CD4-positive, CD25-positive, alpha-beta regulatory T cell (primary cell): Measurements from ENCODE around the gene SLC6A13. TPM values are rescaled to one million over a fixed set of nuclear protein-coding genes. Genes with fewer than 3 reads are reported as not detected.

Experiments
- ATAC-seq, 2 donors: fragments of 150-1000 bp; cut with Tn5 transposase; one replicate each; pipeline ENCODE4 v1.10.0; 2021; ENCODE audit warnings: low read depth in 2 of 2, moderate number of reproducible peaks in 2 of 2, moderate library complexity in 1 of 2
- DNase-seq, 3 donors: peaks; one replicate each; pipeline versions ENCODE4 v3.0.0 to v3.0.0-alpha.2; 2012 to 2022; ENCODE audit warnings: mixed read lengths in 1 of 3
- H3K27ac ChIP-seq: one replicate; pipeline ENCODE4 v1.7.0; 2013; ENCODE audit warnings: mild to moderate bottlenecking, low read length; ENCODE audit not compliant: insufficient read depth, poor library complexity, severe bottlenecking
- H3K27me3 ChIP-seq: one replicate; pipeline ENCODE4 v1.7.0; 2013; ENCODE audit warnings: low read length; ENCODE audit not compliant: control insufficient read depth, insufficient read depth
- H3K36me3 ChIP-seq: one replicate; pipeline ENCODE4 v1.7.0; 2013; ENCODE audit warnings: mild to moderate bottlenecking, low read length, moderate library complexity; ENCODE audit not compliant: control insufficient read depth, insufficient read depth
- H3K4me1 ChIP-seq: 2 replicates; pipeline ENCODE4 v1.7.0; 2013; ENCODE audit warnings: mild to moderate bottlenecking, low read length; ENCODE audit not compliant: insufficient read depth, control insufficient read depth, poor library complexity, severe bottlenecking
- H3K4me3 ChIP-seq: one replicate; pipeline ENCODE4 v1.7.0; 2013; ENCODE audit warnings: low read depth, mild to moderate bottlenecking, low read length, moderate library complexity
- H3K9me3 ChIP-seq, 2 experiments: 1 replicate in 1 of 2; 2 replicates in 1 of 2; pipeline ENCODE4 v1.7.0; 2013; ENCODE audit warnings: low read length in 2 of 2, mild to moderate bottlenecking in 1 of 2, moderate library complexity in 1 of 2; ENCODE audit not compliant: control insufficient read depth in 2 of 2
- H3K27ac Mint-ChIP-seq, 3 donors: one replicate each; pipeline ENCODE4 v1.8.0; 2020 to 2022; ENCODE audit warnings: mild to moderate bottlenecking in 3 of 3, mixed read lengths in 3 of 3, moderate library complexity in 2 of 3
- H3K27me3 Mint-ChIP-seq: one replicate; pipeline ENCODE4 v1.8.0; 2022; ENCODE audit warnings: mild to moderate bottlenecking, mixed read lengths
- H3K36me3 Mint-ChIP-seq: one replicate; pipeline ENCODE4 v1.8.0; 2020; ENCODE audit warnings: mixed read lengths
- H3K4me1 Mint-ChIP-seq, 4 donors: one replicate each; pipeline ENCODE4 v1.8.0; 2020 to 2022; ENCODE audit warnings: mixed read lengths in 4 of 4, mild to moderate bottlenecking in 1 of 4
- H3K4me3 Mint-ChIP-seq, 4 donors: one replicate each; pipeline ENCODE4 v1.8.0; 2020 to 2022; ENCODE audit warnings: mild to moderate bottlenecking in 4 of 4, mixed read lengths in 4 of 4, moderate library complexity in 3 of 4
- H3K9me3 Mint-ChIP-seq, 7 donors: one replicate each; pipeline ENCODE4 v1.8.0; 2020 to 2022; ENCODE audit warnings: mixed read lengths in 7 of 7, mild to moderate bottlenecking in 3 of 7, moderate library complexity in 2 of 7
- polyA plus RNA-seq, 4 donors: library from polyadenylated mRNA; unstranded; fragments of 300-500 nt; fragmentation: Illumina TruSeq; gene quantifications; one replicate each; pipeline ENCODE4 v1.2.3, GENCODE V29; 2021
- total RNA-seq: library from RNA; stranded (reverse); gene quantifications from one replicate; pipeline ENCODE4 v1.2.3, GENCODE V29; 2022

Gene SLC6A13
- total and polyA plus RNA-seq, 5 donors from 2014 or later = 0.49 TPM; not detected in 4

DNA sequence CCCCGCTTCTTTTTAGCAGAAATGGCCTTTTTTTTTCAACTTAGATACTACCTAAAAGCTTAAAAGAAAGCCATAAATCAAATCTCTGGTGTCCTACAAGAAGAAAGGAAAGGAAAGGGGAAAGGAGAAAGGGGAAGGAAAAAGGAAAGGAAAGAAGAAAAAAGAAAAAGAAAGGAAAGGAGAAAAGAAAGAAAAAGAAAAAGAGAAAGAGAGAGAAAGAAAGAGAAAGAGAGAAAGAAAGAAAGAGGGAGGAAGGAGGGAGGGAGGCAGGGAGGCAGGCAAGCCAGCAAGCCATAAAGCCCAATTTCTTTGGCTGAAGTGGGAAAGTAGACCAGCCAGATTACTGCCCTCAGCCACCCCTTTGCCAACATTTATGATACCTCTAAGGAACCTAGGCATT lies 32.5 kb upstream of the SLC6A13 start:
- peaks cover 90% of the 10 kb centered on the region for H3K36me3 ChIP-seq
- H3K27ac Mint-ChIP-seq = no peak overlapping the region
- H3K27me3 ChIP-seq = no peaks in the 10 kb centered on the region
- peaks cover 70% of the 10 kb centered on the region for H3K36me3 Mint-ChIP-seq
- no peak overlapping the region for H3K27ac ChIP-seq
- no peaks in the 10 kb centered on the region for H3K27me3 Mint-ChIP-seq
- H3K4me1 ChIP-seq = no peaks in the 10 kb centered on the region
- H3K9me3 Mint-ChIP-seq = peaks cover 0 to 4% (median 2%) of the 10 kb centered on the region in 7 donors
- peaks cover 20 to 29% (median 24%) of the 10 kb centered on the region in 4 donors for H3K4me1 Mint-ChIP-seq
- H3K9me3 ChIP-seq = no peaks in the 10 kb centered on the region
- DNase-seq = no peak
- ATAC-seq = no peak
- no peak overlapping the region for H3K4me3 ChIP-seq
- peak overlapping the region in 1 of 4 donors; percentile 51 for H3K4me3 Mint-ChIP-seq

DNA sequence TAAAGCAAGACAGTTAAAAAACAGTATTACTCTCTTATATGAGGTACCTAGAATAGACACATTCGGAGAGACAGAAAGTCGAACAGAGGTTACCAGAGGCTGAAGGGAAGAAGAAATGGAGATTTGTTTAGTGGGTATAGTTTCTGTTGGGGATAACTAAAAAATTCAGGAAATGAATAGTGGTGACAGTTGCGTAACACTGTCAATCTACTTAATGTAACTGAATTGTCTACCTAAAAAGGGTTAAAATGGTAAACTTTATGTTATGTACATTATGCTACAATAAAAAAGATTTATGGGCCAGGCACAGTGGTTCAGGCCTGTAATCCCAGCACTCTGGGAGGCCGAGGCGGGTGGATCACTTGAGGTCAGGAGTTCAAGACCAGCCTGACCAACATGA lies 30.6 kb upstream of the SLC6A13 start:
- Mint-ChIP-seq H3K36me3 (peaks cover 53% of the 10 kb centered on the region), H3K4me3 (no peak overlapping the region), H3K9me3 (no peaks in the 10 kb centered on the region), H3K4me1 (peaks cover 15 to 25% (median 21%) of the 10 kb centered on the region in 4 donors), H3K27ac (no peak overlapping the region), H3K27me3 (no peaks in the 10 kb centered on the region)
- Histone ChIP-seq H3K27me3 (no peaks in the 10 kb centered on the region), H3K9me3 (no peaks in the 10 kb centered on the region), H3K4me3 (no peak overlapping the region), H3K27ac (no peak overlapping the region), H3K4me1 (no peaks in the 10 kb centered on the region), H3K36me3 (peaks cover 89% of the 10 kb centered on the region)
- DNase-seq (no peak), ATAC-seq (no peak)

DNA sequence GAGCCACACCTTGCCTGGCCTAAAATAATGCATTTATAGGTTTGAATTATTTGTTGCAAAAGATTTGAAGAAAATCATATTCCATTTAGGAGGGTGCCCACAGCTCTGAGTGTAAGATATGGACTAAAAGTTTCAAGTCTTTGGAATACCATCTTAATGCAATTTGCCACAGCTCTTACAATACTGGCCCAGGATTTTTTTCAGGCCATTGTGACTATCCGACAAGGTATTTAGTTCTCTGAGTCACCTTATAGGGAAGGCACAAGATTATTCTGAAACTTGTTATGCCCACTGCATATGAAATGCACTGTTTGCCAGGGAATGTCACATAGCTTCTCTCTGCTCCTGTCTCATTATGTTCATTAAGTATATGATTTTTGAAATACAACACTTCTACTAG lies 29.6 kb upstream of the SLC6A13 start:
- Histone ChIP-seq H3K27me3 (no peaks in the 10 kb centered on the region), H3K4me3 (no peak overlapping the region), H3K36me3 (peaks cover 89% of the 10 kb centered on the region), H3K9me3 (no peaks in the 10 kb centered on the region), H3K27ac (no peak overlapping the region), H3K4me1 (no peaks in the 10 kb centered on the region)
- Mint-ChIP-seq H3K9me3 (no peaks in the 10 kb centered on the region), H3K27ac (no peak overlapping the region), H3K4me1 (peaks cover 22 to 32% (median 26%) of the 10 kb centered on the region in 4 donors), H3K36me3 (peaks cover 55% of the 10 kb centered on the region), H3K27me3 (no peaks in the 10 kb centered on the region), H3K4me3 (no peak overlapping the region)
- no peak for DNase-seq
- no peak for ATAC-seq

DNA sequence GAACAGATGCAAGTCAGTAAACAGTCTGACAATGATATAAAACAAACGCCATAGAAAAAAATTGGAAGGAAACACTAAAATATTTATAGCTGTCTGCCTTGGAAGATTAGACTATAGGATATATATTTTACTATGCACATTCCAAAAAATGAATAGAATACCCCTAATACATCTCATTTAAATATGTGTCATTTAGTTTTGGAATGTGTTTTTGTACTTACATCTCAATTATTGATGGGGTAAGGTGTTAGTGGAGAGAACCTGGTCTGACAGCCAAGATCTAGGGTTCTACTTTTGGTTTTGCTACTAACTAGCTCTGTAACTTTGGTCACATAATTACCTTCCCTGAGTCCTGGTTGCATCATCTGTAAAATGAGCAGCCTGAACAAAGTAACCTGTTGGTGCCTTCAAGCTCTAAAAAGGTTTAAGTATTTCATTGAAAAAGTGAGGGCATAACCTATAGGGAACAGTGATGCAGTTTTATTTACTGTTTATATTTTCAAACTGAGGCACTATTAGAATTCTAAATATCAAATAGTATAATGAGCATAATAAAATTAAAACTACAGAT lies 28.6 kb upstream of the SLC6A13 start:
- H3K4me3 Mint-ChIP-seq = no peak overlapping the region
- Histone ChIP-seq H3K9me3 (no peaks in the 10 kb centered on the region), H3K27ac (no peak overlapping the region), H3K27me3 (no peaks in the 10 kb centered on the region), H3K4me1 (peaks cover 3% of the 10 kb centered on the region), H3K36me3 (peaks cover 89% of the 10 kb centered on the region), H3K4me3 (no peak overlapping the region)
- ATAC-seq (no peak), DNase-seq (no peak)
- no peak overlapping the region for H3K27ac Mint-ChIP-seq
- H3K4me1 Mint-ChIP-seq = peaks cover 26 to 42% (median 35%) of the 10 kb centered on the region in 4 donors
- H3K27me3 Mint-ChIP-seq = no peaks in the 10 kb centered on the region
- no peaks in the 10 kb centered on the region for H3K9me3 Mint-ChIP-seq
- peaks cover 62% of the 10 kb centered on the region for H3K36me3 Mint-ChIP-seq

DNA sequence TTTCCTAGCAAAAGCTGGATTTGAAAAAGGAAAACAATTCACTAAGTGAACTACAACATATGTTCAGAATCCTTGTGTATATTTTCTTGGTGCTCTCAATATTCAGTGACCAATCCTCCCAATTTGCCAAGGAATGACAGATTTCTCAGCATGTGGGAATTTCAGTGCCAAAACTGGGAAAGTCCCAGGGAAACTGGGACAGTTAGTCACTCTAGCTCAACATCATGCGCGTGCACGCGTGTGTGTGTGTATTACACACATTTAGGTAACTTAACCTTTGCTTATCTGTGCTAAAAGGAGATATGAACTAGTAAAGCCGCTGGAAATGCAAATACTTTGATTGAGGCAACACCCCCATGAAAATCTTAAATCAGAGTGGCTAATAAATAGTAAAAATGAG lies 26.1 kb upstream of the SLC6A13 start:
- Mint-ChIP-seq H3K4me3 (no peak overlapping the region), H3K36me3 (peaks cover 62% of the 10 kb centered on the region), H3K27me3 (no peaks in the 10 kb centered on the region), H3K9me3 (no peaks in the 10 kb centered on the region), H3K27ac (no peak overlapping the region), H3K4me1 (peaks cover 24 to 41% (median 36%) of the 10 kb centered on the region in 4 donors)
- Histone ChIP-seq H3K4me3 (no peak overlapping the region), H3K4me1 (peaks cover 3% of the 10 kb centered on the region), H3K9me3 (no peaks in the 10 kb centered on the region), H3K27me3 (no peaks in the 10 kb centered on the region), H3K27ac (no peak overlapping the region), H3K36me3 (peaks cover 87% of the 10 kb centered on the region)
- ATAC-seq (no peak), DNase-seq (no peak)

DNA sequence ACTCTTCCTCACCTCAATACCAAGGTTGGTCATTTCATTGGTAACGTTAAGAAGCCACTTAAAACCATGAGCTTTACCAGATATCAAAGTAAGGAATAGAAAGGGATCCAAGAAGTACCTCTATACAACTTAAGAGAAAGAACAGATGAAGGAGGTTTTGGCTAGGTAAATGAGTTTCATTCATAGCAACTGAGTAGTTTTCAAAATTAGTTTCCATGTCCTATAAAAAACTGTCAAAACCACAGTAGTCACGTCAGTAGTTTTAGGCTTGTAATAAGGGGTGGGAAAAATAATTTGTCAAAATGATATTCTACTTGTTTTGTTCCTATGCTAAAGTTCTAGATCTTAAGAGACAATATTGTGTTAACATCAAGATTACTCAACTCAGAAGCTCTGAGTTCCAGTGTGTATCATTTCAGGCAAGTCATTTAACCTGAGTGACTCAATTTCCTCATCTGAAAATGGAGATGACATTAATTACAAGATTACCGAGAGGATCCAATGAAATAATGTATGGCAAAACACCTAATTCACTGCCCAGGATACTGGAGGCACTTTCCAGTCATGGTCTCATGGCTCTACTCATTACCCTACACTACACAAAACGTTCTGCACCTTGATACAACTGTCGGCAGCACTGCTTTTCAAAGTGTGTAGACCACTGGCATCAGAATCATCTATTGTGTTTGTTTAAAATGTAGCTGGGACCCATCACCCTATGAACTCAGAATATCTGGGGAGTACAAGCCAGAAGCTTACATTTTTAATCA lies 24.1 kb upstream of the SLC6A13 start:
- Histone ChIP-seq H3K4me1 (peaks cover 3% of the 10 kb centered on the region), H3K4me3 (no peak overlapping the region), H3K27ac (no peak overlapping the region), H3K27me3 (no peaks in the 10 kb centered on the region), H3K9me3 (no peaks in the 10 kb centered on the region), H3K36me3 (peaks cover 81% of the 10 kb centered on the region)
- no peak overlapping the region for H3K4me3 Mint-ChIP-seq
- peaks cover 19 to 34% (median 30%) of the 10 kb centered on the region in 4 donors for H3K4me1 Mint-ChIP-seq
- ATAC-seq (no peak), DNase-seq (no peak)
- peaks cover 56% of the 10 kb centered on the region for H3K36me3 Mint-ChIP-seq
- no peaks in the 10 kb centered on the region for H3K27me3 Mint-ChIP-seq
- no peaks in the 10 kb centered on the region for H3K9me3 Mint-ChIP-seq
- peak overlapping the region; percentile 7 to 83 (median 36) for H3K27ac Mint-ChIP-seq

DNA sequence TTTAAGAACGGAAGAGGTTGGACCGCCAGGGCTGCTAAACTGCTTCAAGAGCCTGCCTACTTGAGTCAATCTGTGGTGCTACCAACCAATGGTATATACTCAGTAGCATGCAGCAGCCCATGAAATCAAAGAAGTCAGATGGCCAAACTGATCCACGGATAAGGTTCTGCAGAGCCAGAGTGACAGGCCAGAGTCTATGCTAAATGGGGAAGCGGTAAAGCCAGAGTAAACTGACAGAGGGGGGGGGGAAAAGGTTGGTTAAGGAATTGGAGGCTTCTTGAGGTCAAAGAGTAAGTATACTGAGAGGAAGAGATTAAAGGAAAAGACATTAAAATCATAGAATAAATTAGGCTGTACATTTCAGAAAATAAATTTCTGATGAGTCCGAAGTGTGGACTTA lies 15.4 kb upstream of the SLC6A13 start:
- H3K27ac Mint-ChIP-seq = no peak overlapping the region
- DNase-seq (no peak), ATAC-seq (no peak)
- H3K36me3 Mint-ChIP-seq = peaks cover 21% of the 10 kb centered on the region
- no peak overlapping the region for H3K4me3 Mint-ChIP-seq
- peaks cover 0 to 13% (median under 1%) of the 10 kb centered on the region in 4 donors for H3K4me1 Mint-ChIP-seq
- H3K36me3 ChIP-seq = peaks cover 19% of the 10 kb centered on the region
- no peaks in the 10 kb centered on the region for H3K9me3 ChIP-seq
- H3K9me3 Mint-ChIP-seq = peaks cover 0 to 5% (median 0%) of the 10 kb centered on the region in 7 donors
- H3K4me3 ChIP-seq = no peak overlapping the region
- no peaks in the 10 kb centered on the region for H3K27me3 ChIP-seq
- no peaks in the 10 kb centered on the region for H3K27me3 Mint-ChIP-seq
- H3K4me1 ChIP-seq = no peaks in the 10 kb centered on the region
- no peak overlapping the region for H3K27ac ChIP-seq

DNA sequence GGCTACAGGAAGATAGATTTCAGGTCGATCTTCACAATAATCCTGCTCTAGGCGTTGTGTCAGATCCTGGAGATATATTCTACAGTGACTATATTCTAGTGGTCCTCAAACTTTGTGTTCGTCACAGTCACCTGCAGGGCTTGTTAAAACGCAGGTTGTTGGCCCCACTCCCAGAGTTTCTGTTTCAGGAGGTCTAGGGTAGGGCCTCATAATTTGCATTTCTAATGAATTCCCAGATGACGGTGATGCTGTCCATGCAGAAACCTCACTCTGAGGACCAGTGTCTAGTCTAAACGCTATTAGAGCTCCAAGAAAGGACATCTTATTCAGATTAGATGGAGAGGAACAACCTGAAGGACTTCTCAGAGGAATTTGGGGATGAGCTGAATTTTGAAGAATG lies 13.2 kb upstream of the SLC6A13 start:
- Mint-ChIP-seq H3K27me3 (no peaks in the 10 kb centered on the region), H3K36me3 (peaks cover 12% of the 10 kb centered on the region), H3K27ac (peak overlapping the region in 1 of 3 donors; percentile 28), H3K4me3 (no peak overlapping the region), H3K4me1 (peaks cover 0 to 13% (median under 1%) of the 10 kb centered on the region in 4 donors), H3K9me3 (peaks cover 0 to 5% (median 0%) of the 10 kb centered on the region in 7 donors)
- ATAC-seq (no peak), DNase-seq (no peak)
- no peaks in the 10 kb centered on the region for H3K9me3 ChIP-seq
- H3K4me3 ChIP-seq = no peak overlapping the region
- H3K27me3 ChIP-seq = no peaks in the 10 kb centered on the region
- H3K27ac ChIP-seq = no peak overlapping the region
- no peaks in the 10 kb centered on the region for H3K4me1 ChIP-seq
- H3K36me3 ChIP-seq = peaks cover 7% of the 10 kb centered on the region
